ENCODE results near the gene SMG6. TPM values are rescaled to one million over a fixed set of nuclear protein-coding genes. Genes with fewer than 3 reads are reported as not detected.
A peak's percentile ranks its signal among the peaks of the same experiment; 100 is the strongest.

The SMG6 gene
- total RNA-seq, 1 donor from 2014 or later: 39.7 TPM

GRCh38 chr17:2194889-2195335 lies 108.7 kb downstream of the SMG6 start:
- no peak for FAIRE-seq
- peak overlapping the region; percentile 79 for H3K27ac ChIP-seq (ENCODE audit: low read depth, low read length)
- peaks cover 5% of the 10 kb centered on the region for H3K36me3 ChIP-seq (ENCODE audit: insufficient read depth, low read length)
- Mint-ChIP-seq H3K27me3 (ENCODE audit: low read depth, unreplicated experiment) (no peaks in the 10 kb centered on the region), H3K4me3 (ENCODE audit: unreplicated experiment) (peak overlapping the region; percentile 34), H3K27ac (ENCODE audit: unreplicated experiment) (peak overlapping the region; percentile 50), H3K4me1 (ENCODE audit: low read depth, unreplicated experiment) (peaks cover 50% of the 10 kb centered on the region), H3K36me3 (ENCODE audit: low read depth, unreplicated experiment) (peaks cover 14% of the 10 kb centered on the region), H3K9me3 (ENCODE audit: unreplicated experiment) (no peaks in the 10 kb centered on the region)
- H3K4me3 ChIP-seq (ENCODE audit: insufficient read depth, low read depth, low read length): no peak overlapping the region
- H3K27me3 ChIP-seq (ENCODE audit: insufficient read depth, low read length): no peaks in the 10 kb centered on the region
- H3K79me2 ChIP-seq (ENCODE audit: insufficient read depth, low read length): peaks cover 27% of the 10 kb centered on the region
- H4K20me1 ChIP-seq (ENCODE audit: insufficient read depth, low read length): no peaks in the 10 kb centered on the region
- H2AFZ ChIP-seq (ENCODE audit: low read depth, low read length): no peak overlapping the region
- TF ChIP-seq EZH2 (IDR thresholded peaks at IDR 0.05; ENCODE audit: insufficient read depth, low read length) (no peak), CTCF (IDR thresholded peaks at IDR 0.05; ENCODE audit: insufficient read depth, low read depth, low read length) (no peak)
- peaks cover 34% of the 10 kb centered on the region for H3K4me1 ChIP-seq (ENCODE audit: insufficient read depth, low read length)
- peaks cover 11% of the 10 kb centered on the region for H3K9me3 ChIP-seq (ENCODE audit: insufficient read depth, low read depth, low read length)
- no peak overlapping the region for H3K4me2 ChIP-seq (ENCODE audit: low read length)
- no peak for DNase-seq (ENCODE audit: low read depth)
- no peak overlapping the region for H3K9ac ChIP-seq (ENCODE audit: low read length)

GRCh38 chr17:2192367-2193057 lies 111.1 kb downstream of the SMG6 start:
- no peak overlapping the region for H2AFZ ChIP-seq (ENCODE audit: low read depth, low read length)
- H3K27me3 ChIP-seq (ENCODE audit: insufficient read depth, low read length): no peaks in the 10 kb centered on the region
- H3K4me1 ChIP-seq (ENCODE audit: insufficient read depth, low read length): peaks cover 35% of the 10 kb centered on the region
- Mint-ChIP-seq H3K4me1 (ENCODE audit: low read depth, unreplicated experiment) (peaks cover 43% of the 10 kb centered on the region), H3K36me3 (ENCODE audit: low read depth, unreplicated experiment) (peaks cover 26% of the 10 kb centered on the region), H3K4me3 (ENCODE audit: unreplicated experiment) (peak overlapping the region; percentile 35), H3K27ac (ENCODE audit: unreplicated experiment) (peak overlapping the region; percentile 97), H3K9me3 (ENCODE audit: unreplicated experiment) (no peaks in the 10 kb centered on the region), H3K27me3 (ENCODE audit: low read depth, unreplicated experiment) (no peaks in the 10 kb centered on the region)
- peaks cover 9% of the 10 kb centered on the region for H3K36me3 ChIP-seq (ENCODE audit: insufficient read depth, low read length)
- no peaks in the 10 kb centered on the region for H4K20me1 ChIP-seq (ENCODE audit: insufficient read depth, low read length)
- peak overlapping the region; percentile 93 for H3K27ac ChIP-seq (ENCODE audit: low read depth, low read length)
- peak overlapping the region; percentile 54 for H3K4me2 ChIP-seq (ENCODE audit: low read length)
- DNase-seq (ENCODE audit: low read depth) (peak; percentile 100), FAIRE-seq (peak; percentile 97)
- H3K9me3 ChIP-seq (ENCODE audit: insufficient read depth, low read depth, low read length): peaks cover 11% of the 10 kb centered on the region
- peaks cover 35% of the 10 kb centered on the region for H3K79me2 ChIP-seq (ENCODE audit: insufficient read depth, low read length)
- peak overlapping the region; percentile 69 for H3K9ac ChIP-seq (ENCODE audit: low read length)
- H3K4me3 ChIP-seq (ENCODE audit: insufficient read depth, low read depth, low read length): no peak overlapping the region
- TF ChIP-seq CTCF (IDR thresholded peaks at IDR 0.05; ENCODE audit: insufficient read depth, low read depth, low read length): no peak
- no peak for TF ChIP-seq EZH2 (IDR thresholded peaks at IDR 0.05; ENCODE audit: insufficient read depth, low read length)

- Histone ChIP-seq H3K9ac (ENCODE audit: low read length) (peak overlapping the region; percentile 69), H3K4me2 (ENCODE audit: low read length) (peak overlapping the region; percentile 54)
These were observed 111.8 kb downstream of the SMG6 start for GRCh38 chr17:2191785-2192184.

More at GRCh38 chr17:2191785-2192184, 111.8 kb downstream of the SMG6 start:
- Mint-ChIP-seq H3K4me1 (ENCODE audit: low read depth, unreplicated experiment) (peaks cover 43% of the 10 kb centered on the region), H3K9me3 (ENCODE audit: unreplicated experiment) (no peaks in the 10 kb centered on the region), H3K27me3 (ENCODE audit: low read depth, unreplicated experiment) (no peaks in the 10 kb centered on the region), H3K36me3 (ENCODE audit: low read depth, unreplicated experiment) (peaks cover 31% of the 10 kb centered on the region), H3K27ac (ENCODE audit: unreplicated experiment) (peak overlapping the region; percentile 97), H3K4me3 (ENCODE audit: unreplicated experiment) (peak overlapping the region; percentile 34)
- Histone ChIP-seq H2AFZ (ENCODE audit: low read depth, low read length) (no peak overlapping the region), H3K27me3 (ENCODE audit: insufficient read depth, low read length) (no peaks in the 10 kb centered on the region), H3K4me1 (ENCODE audit: insufficient read depth, low read length) (peaks cover 35% of the 10 kb centered on the region), H4K20me1 (ENCODE audit: insufficient read depth, low read length) (no peaks in the 10 kb centered on the region), H3K27ac (ENCODE audit: low read depth, low read length) (peak overlapping the region; percentile 93), H3K4me3 (ENCODE audit: insufficient read depth, low read depth, low read length) (no peak overlapping the region), H3K36me3 (ENCODE audit: insufficient read depth, low read length) (peaks cover 10% of the 10 kb centered on the region), H3K79me2 (ENCODE audit: insufficient read depth, low read length) (peaks cover 30% of the 10 kb centered on the region), H3K9me3 (ENCODE audit: insufficient read depth, low read depth, low read length) (peaks cover 11% of the 10 kb centered on the region)
- FAIRE-seq: no peak
- no peak for DNase-seq (ENCODE audit: low read depth)
- TF ChIP-seq EZH2 (IDR thresholded peaks at IDR 0.05; ENCODE audit: insufficient read depth, low read length): no peak
- no peak for TF ChIP-seq CTCF (IDR thresholded peaks at IDR 0.05; ENCODE audit: insufficient read depth, low read depth, low read length)

Data from astrocyte (in vitro differentiated cells and primary cell).